GM21717 (cell line): ENCODE data around the gene RBAK.
A peak's percentile ranks its signal among the peaks of the same experiment; 100 is the strongest.
"Not testable (repeated sequence)": the region's sequence is repeated elsewhere in the genome, so short reads cannot be mapped to it uniquely, and the experiment has no call there.

Experiments
- ATAC-seq: cut with Tn5 transposase; IDR thresholded peaks from one replicate; pipeline ENCODE4 v1.9.1; 2021; ENCODE audit warnings: mild to moderate bottlenecking, moderate library complexity; ENCODE audit not compliant: unreplicated experiment

The RBAK gene

GRCh38 chr7:5045558-5046396 lies at the start of gene RBAK:
TSS of gene RBAK (plus strand) at chr7:5045860. CDS start at chr7:5048077, 2,217 bp downstream.
- peak; percentile 99 for ATAC-seq

DNA sequence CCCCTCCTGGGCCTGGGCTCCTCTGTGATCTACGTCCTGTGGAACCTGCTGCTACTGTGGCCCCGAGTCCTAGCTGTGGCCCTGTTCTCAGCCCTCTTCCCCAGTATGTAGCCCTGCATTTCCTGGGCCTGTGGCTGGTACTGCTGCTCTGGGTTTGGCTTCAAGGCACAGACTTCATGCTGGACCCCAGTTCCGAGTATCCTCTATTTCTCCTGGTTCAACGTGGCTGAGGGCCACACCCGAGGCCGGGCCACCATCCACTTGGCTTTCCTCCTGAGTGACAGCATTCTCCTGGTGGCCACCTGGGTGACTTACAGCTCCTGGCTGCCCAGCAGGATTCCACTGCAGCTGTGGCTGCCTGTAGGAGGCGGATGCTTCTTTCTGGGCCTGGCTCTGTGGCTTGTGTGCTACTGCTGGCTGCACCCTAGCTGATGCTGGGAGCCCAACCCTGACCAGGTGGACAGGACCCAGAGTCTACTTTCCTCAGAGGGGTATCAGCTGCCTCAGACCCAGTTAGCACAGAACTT lies 48.9 kb upstream of the RBAK start:
- ATAC-seq: no peak

DNA sequence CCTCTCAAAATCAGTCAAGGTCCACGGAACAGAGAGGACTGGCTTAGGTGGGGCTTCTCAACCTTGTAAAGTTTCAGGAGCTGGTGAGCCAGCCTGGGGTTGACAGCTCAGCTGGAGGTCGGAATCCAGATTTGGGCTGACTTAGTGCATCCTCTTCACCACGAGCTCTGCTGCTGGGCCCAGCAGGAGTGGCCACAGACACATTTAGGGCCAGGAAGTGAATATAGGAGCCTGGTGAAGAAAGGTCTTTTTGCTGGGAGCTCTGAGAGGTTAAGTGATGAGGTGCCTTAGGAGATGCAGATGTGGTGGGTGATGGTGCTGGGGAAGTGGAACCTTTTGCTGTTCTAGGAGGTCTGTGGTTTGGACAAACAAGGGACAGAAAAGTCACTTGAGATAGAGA lies 47.4 kb upstream of the RBAK start:
- ATAC-seq: no peak

DNA sequence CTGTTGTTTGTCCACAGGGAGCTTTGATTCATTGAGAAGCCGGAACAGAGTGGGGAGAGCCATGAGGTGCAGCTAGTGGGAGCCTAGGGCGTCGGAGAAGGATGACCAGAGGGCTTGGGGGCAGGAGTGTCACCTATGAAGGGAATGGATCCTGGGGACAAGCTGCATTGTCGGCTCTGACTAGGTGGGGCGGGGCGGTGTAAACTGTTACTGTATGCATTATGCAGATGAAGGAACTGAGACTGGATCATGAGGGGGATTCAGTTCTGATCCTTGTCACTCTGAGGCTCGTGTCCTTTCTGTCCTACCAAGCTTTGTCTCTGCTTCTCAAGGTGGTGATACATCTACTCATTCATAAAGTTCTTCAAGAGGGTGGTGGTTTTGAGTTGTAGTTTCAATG lies 46.8 kb upstream of the RBAK start:
- ATAC-seq: no peak

DNA sequence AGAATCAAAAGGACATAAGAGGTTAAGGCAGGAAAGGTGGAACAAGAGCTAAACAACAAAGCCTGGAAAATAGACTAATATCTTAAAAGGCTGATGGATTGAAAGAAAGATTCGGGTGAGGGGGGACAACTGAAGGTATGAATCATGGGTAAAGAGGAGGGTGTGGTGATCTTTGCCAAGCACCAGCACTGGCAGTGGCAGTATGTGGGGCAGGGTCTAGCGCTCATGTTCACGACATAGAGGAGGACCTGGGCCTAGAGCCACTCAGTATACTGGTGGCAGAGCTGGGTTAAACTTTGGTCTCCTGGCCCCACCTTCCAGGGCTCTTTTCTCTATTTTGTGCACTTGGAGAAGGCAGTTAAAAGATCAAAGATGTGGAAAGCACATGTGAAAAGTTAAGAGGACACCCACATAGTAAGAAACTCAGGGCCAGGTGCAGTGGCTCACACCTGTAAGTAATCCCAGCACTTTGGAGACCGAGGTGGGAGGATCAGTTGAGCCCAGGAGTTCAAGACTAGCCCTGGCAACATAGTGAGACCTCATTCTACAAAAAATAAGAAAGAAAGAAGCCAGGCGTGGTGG lies 46.2 kb upstream of the RBAK start:
- no peak for ATAC-seq

GRCh38 chr7:5001003-5001402 lies 44.7 kb upstream of the RBAK start:
- no peak for ATAC-seq

- ATAC-seq: no peak
Observed at GRCh38 chr7:5001911-5002310, 43.7 kb upstream of the RBAK start.

DNA sequence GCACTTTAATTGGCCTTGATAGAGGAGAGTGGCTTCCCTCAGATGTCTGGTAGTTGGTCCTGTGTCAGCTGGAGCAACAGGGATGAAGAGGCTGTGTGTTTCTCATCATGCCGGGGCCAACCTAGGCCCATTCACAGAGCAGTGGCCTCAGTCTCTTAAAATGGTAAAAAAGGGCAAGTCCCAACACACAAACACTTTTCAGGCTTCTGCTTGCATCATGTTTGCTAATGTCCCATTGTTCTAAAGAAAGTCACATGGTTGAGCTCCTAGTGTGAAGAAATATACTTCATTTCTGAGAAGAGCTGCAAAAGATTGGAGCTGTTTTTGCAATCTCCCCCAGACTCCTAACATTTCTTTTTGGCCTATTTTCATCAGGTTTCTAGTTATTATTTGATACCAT lies 40.6 kb upstream of the RBAK start:
- ATAC-seq: no peak

GRCh38 chr7:5012985-5013384 lies 32.7 kb upstream of the RBAK start:
- ATAC-seq: no peak

DNA sequence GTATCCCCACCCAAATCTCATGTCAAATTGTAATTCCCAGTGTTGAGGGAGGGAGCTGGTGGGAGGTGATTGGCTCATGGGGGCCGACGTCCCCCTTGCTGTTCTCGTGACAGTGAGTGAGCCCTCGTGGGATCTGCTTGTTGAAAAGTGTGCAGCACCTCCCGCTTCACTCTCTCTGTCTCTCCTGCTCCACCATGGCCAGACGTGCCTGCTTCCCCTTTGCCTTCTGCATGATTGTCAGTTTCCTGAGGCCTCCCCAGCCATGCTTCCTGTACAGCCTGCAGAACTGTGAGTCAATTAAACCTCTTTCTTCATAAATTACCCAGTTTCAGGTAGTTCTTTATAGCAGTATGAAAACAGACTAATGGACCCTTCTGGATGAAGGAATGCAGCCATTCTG lies 29.7 kb upstream of the RBAK start:
- not testable (repeated sequence) for ATAC-seq

GRCh38 chr7:5017626-5018025 lies 28.0 kb upstream of the RBAK start:
- not testable (repeated sequence) for ATAC-seq

- no peak for ATAC-seq
Observed at GRCh38 chr7:5020098-5020497, 25.6 kb upstream of the RBAK start.

DNA sequence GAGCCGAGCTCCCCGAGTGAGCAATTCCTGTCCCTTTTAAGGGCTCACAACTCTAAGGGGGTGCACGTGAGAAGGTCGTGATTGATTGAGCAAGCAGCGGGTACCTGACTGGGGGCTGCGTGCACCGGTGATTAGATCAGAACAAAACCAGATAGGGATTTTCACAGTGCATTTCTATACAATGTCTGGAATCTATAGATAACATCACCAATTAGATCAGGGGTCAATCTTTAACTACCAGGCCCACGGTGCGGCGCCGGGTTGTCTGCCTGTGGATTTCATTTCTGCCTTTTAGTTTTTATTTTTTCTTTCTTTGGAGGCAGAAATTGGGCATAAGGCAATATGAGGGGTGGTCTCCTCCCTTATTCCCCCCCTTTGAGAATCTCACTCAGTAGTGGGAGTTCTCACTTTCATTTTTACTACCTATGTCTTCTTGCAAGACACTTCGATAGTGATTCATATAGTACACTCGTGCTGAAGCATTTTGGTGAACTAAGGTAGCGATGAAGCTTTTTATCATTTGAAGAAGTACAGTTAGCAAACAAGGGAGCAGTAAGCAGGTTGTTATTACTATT lies 24.6 kb upstream of the RBAK start:
- ATAC-seq: not testable (repeated sequence)

DNA sequence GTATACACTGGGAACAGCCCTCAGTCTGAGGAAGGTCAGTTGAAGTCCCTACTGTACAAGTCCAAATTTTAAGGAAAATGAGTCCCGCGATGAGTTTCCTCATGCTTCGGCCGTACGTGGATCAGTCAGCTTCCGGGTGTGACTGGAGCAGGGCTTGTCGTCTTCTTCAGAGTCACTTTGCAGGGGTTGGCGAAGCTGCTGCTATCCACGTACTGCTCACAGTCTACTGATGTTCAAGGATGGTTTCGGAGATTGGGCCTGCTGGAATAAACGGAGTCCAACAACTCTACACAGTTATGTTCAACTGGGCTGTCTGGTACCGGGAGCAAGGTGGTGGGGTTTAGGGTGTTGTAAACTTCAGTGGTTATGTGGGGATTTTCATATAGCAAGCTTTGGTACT lies 22.0 kb upstream of the RBAK start:
- not testable (repeated sequence) for ATAC-seq

DNA sequence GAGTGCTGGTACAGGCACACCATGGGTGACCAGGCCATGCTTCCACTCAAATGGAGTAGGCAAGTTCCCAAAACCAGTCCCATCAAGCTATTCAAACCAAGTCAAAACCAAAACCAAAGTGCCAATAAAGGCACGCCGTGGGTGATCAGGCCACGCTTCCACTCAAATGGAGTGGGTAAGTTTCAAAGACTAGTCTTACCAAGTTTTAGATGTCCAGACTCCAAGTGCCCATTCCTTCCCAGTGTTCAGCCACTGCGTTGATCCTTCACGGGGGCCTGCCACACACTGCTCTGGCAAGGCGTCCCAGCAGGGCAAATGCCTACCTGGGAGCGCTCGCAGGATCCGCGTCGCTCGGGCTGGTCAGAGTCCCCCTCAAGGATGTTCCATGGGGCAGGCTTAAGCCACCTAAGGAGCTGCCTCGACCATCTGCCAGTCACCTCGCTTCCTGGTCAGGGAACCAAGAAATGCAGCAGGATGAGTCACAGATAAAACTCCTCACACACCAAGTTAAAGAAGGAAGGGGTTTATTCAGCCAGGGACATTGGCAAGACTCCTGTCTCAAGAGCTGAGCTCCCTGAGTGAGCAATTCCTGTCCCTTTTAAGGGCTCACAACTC lies 17.8 kb upstream of the RBAK start:
- ATAC-seq: not testable (repeated sequence)

DNA sequence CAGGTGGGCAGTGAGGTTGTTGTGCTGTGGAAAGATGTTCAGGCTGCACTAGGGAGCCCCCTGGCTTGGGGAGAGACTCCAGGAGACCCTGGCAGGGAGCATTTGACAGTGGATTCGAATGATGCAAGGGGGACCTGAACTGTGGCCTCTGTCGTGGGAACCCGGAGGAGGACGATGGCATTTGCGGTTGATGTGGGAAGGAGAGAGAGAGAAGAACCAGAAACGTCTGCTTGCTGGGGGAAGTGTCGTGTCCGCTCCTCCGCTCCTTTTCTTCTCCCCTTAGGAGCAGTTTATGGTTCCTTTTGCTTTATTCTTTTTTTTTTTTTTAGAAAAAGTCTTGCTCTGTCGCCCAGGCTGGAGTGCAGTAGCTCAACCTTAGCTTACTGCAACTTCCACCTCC lies 12.5 kb upstream of the RBAK start:
- not testable (repeated sequence) for ATAC-seq

DNA sequence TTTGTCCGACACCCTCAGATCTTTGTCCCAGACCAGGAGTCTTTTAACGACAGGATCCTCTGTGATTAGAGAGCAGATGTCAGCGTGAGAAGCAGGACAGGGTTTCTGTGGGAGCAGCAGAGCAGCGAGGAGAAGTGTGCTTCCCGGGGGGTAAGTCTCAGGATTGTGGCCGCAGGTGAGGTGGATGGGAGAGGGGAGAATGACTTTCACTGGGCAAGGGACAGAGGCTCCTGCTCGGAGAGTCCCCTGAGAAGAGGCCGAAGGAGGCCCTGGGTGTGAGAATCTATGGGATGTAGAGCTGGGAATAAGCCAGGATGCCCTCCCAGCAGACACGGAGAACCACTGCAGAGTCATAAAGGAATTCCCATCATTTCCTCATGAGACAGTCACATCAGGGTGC lies 10.4 kb upstream of the RBAK start:
- ATAC-seq: no peak

GRCh38 chr7:5036446-5036845 lies 9.2 kb upstream of the RBAK start:
- ATAC-seq: no peak

- no peak for ATAC-seq
Observed at GRCh38 chr7:5041047-5041446, 4.6 kb upstream of the RBAK start.

GRCh38 chr7:5043661-5044060 lies 2.0 kb upstream of the RBAK start:
- ATAC-seq: no peak

- not testable (repeated sequence) for ATAC-seq
Observed at GRCh38 chr7:5046397-5046732, 705 bp downstream of the RBAK start.

GRCh38 chr7:5047127-5047526 lies 1.5 kb downstream of the RBAK start:
- not testable (repeated sequence) for ATAC-seq
